NCI-H82 treated with DMSO at 0.1 percent for 48 hours (cell line): Measurements from ENCODE around the gene SH2D6.

Experiments
- DNase-seq: peaks from one replicate; lab custom pipeline; 2025; ENCODE audit not compliant: unreplicated experiment; lab: John Stamatoyannopoulos, UW

SH2D6 gene

GRCh38 chr2:85421260-85422071 is 3.0 kb downstream of the SH2D6 start:
- DNase-seq = no peak

DNA sequence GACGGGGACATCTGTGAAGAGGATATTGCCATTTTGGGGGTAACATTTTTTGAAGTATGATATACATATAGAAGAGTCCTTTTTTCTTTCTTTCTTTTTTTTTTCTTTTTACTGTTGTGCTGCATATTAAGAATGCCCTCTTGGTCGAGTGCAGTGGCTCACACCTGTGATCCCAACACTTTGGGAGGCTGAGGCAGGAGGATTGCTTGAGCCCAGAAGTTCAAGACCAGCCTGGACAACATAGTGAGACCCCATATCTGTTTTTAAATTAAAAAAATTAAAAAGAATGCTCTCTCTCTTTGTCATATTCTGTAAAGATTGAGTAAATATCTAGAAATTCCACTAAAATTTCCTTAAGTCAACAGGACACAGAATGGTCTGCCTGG is 3.6 kb downstream of the SH2D6 start:
- no peak for DNase-seq

- DNase-seq = peak; percentile 46
These were observed 5.0 kb downstream of the SH2D6 start for GRCh38 chr2:85423525-85423924.

DNA sequence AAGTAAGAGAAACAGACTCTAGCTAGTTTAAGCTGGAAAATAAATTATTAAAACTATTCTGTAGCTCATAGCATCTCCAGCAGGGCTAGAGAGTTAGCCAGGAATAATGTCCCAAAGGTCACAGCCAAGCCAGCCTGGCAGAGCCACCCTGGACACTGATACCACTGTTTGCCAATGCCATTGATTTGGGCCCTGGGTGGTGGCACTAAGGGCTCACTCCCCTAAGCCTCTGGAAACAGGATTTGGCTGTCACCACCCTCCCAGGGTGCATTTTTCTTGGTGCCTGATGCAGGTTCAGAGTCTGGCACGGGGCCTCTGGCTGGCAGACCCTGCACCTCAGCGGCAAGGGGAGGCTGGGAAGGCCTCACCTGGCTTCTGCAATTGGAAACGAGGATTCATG is 7.1 kb downstream of the SH2D6 start:
- DNase-seq = no peak

DNA sequence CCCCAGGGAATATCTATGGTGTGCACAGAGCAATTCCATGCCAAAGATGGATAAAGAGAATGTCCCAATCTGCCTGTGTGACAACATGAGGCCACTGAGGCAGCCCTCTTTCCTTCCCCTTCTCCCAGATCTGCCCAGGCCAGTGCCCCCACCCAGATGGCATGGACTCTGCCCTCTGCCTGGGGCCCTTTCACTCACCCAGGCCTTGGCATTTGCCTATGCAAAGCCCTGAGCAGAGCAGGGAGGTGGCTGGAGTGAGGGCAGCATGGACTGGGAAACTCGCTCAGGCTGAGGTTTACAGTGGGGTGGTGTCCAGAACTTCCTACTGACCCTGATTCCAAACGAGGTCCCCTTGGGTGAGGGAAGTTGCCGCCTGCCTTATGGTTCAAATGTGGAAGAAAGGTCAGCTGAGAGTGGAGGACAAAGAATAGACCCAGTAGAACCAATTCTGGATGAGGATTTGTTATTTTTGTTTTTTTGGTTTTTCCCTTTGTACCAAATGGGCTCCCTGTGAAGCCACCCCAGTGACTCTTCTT is 8.9 kb downstream of the SH2D6 start:
- DNase-seq = no peak

GRCh38 chr2:85428343-85428881 is 9.9 kb downstream of the SH2D6 start:
- DNase-seq = peak; percentile 12

GRCh38 chr2:85429213-85429923 is 10.9 kb downstream of the SH2D6 start:
- no peak for DNase-seq

DNA sequence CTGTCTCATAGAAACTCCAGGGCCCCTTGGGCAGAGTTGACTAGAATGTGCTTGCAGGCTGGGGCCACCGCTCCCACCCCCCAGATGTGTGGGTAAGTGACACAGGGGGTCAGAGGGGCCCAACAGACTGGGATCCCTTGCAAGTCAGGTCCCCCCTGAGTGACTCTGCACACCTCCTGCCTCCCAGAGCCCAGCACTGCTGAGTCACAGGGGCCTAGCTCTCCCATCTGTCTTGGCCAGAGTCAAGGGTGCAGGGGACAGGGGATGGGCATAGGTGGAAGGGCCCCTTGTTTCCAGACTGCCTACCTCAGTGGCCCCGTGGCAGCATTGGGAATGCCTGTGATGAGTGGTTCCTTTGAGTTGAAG is 11.4 kb downstream of the SH2D6 start:
- no peak for DNase-seq

- DNase-seq = no peak
These were observed 12.4 kb downstream of the SH2D6 start for GRCh38 chr2:85430752-85431569.

GRCh38 chr2:85431570-85432205 is 13.2 kb downstream of the SH2D6 start:
- no peak for DNase-seq

DNA sequence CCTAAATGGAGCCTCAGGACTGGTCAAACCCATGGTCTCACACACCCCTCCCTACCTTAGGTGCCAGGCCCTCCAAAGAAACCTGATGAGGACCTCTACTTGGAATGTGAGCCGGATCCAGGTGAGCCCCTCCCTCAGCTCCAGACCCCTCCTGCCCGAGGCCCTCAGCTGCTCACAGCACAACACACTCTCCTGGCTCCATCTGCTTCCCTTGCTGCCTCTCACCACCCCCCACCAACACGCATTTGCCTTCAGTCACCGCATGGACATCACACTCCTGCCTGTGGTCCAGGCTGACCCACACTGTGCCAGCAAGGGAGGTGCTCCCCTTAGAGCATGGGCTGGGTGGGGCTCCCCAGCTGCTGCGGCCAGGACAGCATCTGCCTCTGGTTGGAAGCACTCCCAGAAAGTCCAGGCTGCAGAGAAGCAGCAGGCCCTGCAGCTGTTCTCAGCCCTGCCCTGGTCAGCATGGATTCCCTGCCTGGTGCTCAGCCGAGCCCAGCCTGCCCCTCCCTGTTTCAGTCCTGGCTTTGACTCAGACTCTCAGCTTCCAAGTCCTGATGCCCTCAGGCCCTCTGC is 15.1 kb downstream of the SH2D6 start:
- DNase-seq = peak; percentile 56

DNA sequence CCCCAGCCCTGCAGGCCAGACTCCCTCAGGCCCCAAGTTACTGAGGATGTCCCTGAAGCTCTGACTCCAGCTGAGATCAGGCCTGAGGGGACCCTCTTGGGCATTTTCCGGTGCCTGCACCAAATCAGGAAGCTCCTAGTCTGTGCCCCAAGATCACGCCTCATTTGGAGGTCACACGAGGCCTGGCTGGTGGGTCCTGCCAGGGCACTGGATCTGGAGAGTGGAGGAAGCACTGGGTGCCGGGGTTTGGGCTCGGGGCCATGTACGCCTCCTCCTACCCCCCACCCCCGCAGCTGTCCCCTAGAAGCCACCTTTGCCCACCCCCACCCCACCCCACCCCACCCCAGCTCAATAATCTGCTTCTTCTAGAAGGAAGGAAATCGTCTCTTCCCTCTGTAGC is 16.2 kb downstream of the SH2D6 start:
- DNase-seq = no peak

GRCh38 chr2:85435220-85435958 is 16.9 kb downstream of the SH2D6 start:
- DNase-seq = no peak

DNA sequence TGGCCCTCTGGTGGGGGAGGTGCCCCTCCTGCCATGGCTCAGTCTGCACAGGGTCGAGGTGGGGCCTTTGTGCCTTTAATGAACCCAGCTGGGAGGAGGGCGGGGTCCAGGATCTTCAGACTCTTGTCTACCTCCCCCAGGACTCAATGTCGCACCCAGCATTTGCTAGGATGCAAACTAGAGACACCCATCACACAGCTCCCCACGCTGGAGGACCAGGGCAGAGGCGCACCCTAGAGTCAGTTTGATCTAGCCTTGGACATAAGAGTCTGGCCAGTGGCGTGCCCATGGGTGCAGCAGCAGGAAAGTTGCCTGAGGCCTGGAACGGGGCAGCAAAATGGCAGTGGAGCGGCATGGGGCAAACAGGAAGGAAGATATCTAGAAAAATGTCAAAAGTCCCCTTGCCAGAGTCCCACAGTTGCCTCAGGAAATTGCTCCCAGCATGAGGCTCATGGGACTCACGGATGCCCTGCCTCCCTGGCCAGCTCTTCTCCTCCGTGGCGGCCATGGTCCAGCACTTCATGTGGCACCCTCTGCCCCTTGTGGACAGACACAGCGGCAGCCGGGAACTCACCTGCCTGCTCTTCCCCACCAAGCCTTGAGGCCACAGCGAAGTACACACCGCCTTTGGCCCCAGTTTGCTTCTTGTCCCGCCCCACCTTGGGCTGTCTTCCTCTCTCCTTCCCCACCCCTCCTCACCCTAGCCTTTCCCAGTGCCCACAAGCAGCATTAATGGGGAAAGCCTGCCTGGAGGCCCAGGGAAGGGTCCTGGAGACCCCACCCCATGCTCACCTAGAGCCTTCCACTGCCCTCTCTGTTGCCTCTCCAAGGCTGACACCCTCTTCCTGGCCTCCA is 17.7 kb downstream of the SH2D6 start:
- DNase-seq = no peak

DNA sequence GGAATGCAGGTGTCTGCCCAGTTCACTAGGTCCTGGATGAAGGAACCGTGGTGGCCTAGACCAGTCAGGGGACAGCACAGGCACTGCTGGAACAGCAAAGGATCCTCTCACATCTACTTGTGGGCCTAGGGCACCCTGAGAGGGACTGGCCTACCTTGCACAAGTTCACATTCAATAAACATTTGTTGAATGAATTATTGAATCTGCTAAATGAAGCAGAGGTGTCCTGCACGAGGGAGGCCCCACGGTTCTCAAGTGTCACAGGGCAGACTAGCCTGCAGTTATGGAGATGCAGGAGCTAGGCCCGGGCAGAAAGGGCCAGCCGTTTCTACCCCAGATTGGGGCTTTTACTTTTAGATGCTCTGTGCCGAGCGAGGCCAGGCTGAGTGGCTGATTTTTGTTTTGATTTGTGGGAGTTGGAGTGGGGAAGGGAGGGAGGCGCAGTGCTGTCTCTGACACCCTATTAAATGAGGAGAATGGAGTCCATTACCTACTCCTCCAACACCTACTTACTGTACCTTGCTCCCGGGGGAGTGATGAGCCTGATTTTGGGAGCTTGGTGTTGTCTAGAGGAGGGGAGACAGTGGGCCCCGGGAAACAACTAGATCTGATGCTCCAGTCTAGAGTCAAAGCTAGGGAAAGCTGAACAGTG is 18.4 kb downstream of the SH2D6 start:
- no peak for DNase-seq

- peak; percentile 80 for DNase-seq
These were observed 19.1 kb downstream of the SH2D6 start for GRCh38 chr2:85437488-85438200.

DNA sequence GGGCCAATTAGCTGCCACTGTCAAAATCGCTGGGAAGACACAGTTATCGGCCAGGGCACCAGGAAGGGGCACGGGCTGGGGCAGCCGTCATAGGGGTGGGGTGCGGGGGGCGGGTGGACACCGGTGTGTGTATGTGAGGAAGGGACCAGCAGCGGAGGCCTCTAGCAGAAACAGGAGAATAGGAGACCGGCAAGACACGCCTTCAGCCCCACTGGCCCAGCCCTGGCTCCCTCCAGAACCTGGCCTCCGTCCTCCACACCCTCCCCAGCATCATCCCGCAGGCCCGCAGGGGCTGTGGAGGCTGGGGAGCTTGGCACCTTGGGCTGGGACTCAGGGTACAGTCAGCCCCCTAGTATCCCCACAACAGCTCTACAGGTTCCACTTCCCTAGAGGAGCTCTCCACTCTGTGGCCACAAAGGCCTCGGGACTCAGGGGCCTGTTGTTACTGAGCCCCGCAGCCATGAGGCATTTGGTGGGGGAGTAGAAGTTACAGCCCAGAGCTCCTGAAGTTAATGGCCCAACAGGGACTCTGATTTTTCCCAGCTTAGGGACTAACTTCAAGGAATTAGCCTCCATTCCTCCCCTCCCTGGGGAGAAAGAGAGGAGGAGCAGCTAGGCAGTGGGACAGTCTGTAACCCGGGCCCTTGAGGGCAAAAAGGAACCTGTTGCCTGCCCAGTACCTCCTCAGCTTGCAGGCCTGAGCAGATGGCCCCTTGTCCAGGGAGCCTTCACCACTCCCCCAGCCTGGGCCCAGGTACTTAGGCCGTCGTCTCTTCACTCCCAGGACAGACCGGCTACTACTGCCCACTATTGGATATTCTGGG is 19.9 kb downstream of the SH2D6 start:
- peak; percentile 32 for DNase-seq
